Astrocyte of the cerebellum (primary cell): Measurements from ENCODE around the gene CAMK2B.

Experiments used
- DNase-seq: peaks from one replicate; pipeline ENCODE4 v3.0.0-alpha.2; 2011; ENCODE audit warnings: low read depth
- H3K4me3 ChIP-seq: 2 replicates; pipeline ENCODE4 v1.5.1; 2011; ENCODE audit warnings: mild to moderate bottlenecking, low read depth, low read length, moderate library complexity
- in situ Hi-C: cut with HindIII; loops from 2 replicates; pipeline ENCODE4 v1.10.0; 2017; ENCODE audit warnings: low sequenced_read_pairs
- TF ChIP-seq, protein P1 (sequence below): IDR thresholded peaks from 2 replicates; pipeline ENCODE4 v1.5.1; 2012; ENCODE audit warnings: low read length, low read depth, moderate library complexity, mild to moderate bottlenecking; ENCODE audit errors: missing control alignments

CAMK2B gene

DNA sequence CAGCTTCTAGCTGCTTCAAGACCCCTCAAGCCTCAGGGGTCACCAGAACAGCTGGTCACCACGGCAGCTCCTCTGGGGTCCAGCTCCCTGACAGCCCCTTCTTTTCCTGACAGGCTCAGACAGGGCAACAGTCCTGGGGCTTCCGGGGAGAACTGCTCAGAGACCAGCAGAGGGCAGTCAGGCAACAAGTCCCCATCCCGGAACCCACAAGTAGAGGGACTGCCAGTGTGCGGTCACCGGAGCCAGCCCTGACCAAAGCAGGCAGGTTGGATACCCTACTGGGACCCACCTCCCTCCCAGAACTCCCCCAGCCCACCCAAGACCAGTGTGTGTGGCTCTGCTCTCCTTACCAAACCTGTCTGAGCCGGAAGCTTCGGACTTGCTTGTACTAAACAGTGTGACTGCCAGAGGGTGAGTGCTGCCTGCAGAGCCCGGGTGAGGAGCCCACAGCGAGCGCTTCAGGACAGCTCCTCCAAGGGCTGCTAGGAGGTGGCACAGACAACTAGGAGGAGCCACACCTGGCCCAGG is 84.3 kb downstream of the CAMK2B start:
- no peak overlapping the region for H3K4me3 ChIP-seq
- peak; percentile 56 for DNase-seq
- TF ChIP-seq, protein P1, sequence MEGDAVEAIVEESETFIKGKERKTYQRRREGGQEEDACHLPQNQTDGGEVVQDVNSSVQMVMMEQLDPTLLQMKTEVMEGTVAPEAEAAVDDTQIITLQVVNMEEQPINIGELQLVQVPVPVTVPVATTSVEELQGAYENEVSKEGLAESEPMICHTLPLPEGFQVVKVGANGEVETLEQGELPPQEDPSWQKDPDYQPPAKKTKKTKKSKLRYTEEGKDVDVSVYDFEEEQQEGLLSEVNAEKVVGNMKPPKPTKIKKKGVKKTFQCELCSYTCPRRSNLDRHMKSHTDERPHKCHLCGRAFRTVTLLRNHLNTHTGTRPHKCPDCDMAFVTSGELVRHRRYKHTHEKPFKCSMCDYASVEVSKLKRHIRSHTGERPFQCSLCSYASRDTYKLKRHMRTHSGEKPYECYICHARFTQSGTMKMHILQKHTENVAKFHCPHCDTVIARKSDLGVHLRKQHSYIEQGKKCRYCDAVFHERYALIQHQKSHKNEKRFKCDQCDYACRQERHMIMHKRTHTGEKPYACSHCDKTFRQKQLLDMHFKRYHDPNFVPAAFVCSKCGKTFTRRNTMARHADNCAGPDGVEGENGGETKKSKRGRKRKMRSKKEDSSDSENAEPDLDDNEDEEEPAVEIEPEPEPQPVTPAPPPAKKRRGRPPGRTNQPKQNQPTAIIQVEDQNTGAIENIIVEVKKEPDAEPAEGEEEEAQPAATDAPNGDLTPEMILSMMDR, result peak; percentile 84
- in situ Hi-C loops, result loop anchor here (10.0 to 25.0 kb wide), 2 partner anchors 244 to 321 kb away; partner anchors contain the start of gene DDX56

DNA sequence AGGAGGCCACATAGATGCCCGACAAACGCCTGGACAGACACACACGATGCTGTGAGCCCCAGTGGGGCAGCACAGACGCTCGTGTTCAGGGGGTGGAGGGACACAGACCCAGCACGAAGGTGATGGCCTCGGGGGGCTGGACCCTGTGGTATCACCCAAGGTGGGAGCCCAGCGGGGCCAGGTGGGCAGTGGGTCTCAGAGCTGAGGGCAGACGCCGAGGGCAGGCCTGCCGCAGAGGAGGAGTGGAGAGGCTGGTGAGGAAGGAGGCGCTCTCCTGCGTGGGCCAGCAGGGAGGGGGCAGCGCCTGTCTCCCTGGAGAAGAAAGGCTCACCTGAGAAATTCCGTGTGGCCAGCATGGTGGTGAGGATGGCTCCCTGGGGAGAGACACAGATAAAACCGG is 85.0 kb downstream of the CAMK2B start:
- in situ Hi-C loops, result loop anchor here (10.0 to 25.0 kb wide), 2 partner anchors 244 to 322 kb away; partner anchors contain the start of gene DDX56
- no peak for DNase-seq
- TF ChIP-seq, protein P1, result no peak
- H3K4me3 ChIP-seq, result no peak overlapping the region

DNA sequence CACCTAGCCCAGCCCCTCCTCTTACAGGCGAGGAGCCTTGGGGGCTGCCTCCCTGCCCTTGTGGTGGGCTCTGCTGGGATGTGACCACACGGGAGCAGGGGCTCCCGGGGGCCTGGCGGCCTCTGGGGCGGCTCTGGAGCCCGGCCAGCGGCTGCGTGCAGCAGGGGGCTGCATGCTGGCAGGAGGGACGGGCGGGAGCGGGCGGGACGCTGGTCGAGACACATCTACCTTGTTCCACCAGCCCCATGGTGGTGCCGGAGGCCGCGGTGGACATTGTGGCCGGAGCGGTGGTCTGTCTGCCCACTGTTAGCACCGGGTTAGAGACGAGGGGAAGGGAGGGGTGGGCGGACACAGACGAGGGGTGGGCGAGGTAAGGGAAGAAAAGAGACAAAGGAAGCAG is 86.0 kb downstream of the CAMK2B start:
- DNase-seq, result no peak
- TF ChIP-seq, protein P1, result no peak
- in situ Hi-C loops, result loop anchor here (25.0 kb wide), 1 partner anchor 323 kb away; the partner anchor contains the start of gene DDX56
- H3K4me3 ChIP-seq, result no peak overlapping the region

DNA sequence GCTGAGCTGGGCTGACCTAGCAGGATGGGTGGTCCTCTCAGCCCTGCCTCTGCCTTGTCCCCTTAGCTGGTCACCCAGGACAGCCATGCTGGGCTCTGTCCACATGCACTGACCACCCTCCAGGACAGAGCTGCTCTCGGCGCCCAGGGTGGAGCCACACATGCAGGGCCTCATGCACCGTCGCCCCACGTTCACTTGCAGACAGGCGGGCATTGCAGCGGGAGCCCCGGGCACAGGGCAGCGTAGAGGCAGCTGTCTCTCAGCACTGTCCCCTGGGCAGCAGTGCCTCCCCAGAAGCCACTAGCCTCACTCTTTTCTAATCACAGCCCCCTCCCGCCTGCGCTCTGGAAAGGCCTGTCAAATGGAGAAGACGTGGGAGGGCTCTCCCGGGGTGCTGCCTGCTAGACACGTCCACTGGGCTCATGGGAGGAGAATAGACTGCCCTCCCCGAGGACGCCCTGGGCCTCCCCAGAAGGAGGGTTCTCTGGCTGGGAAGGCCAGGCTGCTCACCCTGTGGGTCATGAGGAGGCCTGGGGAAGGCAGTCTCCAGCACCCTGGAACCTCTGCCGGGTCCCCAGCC is 87.2 kb downstream of the CAMK2B start:
- DNase-seq, result no peak
- in situ Hi-C loops, result loop anchor here (25.0 kb wide), 1 partner anchor 324 kb away; the partner anchor contains the start of gene DDX56
- H3K4me3 ChIP-seq, result no peak overlapping the region
- TF ChIP-seq, protein P1, result no peak

DNA sequence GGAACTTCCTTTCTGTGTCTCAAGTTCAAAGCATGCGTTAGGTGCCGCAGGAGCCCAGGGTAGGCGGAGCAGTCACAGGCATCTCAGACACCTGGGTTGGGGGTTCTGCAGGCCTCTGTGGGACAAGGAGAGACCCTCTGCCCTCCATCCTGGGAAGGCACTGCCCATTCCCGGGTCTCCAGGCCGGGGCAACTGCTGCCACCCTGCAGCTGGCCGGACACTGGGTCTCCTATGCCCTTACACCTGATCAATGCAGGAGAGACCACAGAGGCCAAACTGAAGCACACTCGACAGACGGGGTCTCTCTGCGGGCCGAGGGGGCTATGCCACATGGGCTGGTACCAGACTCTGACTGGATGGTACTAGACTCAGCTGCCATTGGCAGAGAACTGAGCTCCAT is 87.7 kb downstream of the CAMK2B start:
- in situ Hi-C loops, result loop anchor here (25.0 kb wide), 1 partner anchor 325 kb away; the partner anchor contains the start of gene DDX56
- no peak for DNase-seq
- H3K4me3 ChIP-seq, result no peak overlapping the region
- TF ChIP-seq, protein P1, result no peak

DNA sequence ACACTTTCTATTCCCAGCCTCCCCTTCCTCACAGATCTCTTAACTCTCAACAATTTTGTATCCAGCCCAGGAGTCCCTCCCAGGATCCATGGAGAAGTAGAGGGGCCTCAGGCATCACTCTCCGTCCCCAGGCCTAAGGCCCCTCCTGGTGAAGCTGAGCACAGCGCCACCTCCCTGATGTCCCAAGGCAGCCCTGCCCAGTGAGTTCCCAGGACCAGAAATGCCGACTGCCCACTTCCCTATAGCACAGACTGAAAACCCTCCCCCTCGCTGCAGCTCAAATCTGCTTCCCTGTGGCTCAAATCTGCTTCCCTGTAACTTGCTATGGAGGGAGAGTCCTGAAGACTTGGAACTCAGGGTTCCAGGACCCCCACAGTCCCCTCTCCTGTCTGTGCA is 89.1 kb downstream of the CAMK2B start:
- no peak for DNase-seq
- in situ Hi-C loops, result loop anchor here (25.0 kb wide), 1 partner anchor 326 kb away; the partner anchor contains the start of gene DDX56
- H3K4me3 ChIP-seq, result no peak overlapping the region
- TF ChIP-seq, protein P1, result no peak
